Endothelial cell of umbilical vein (primary cell): ENCODE data around the gene HLA-DMA.

ENCODE experiments used
- EZH2 ChIP-seq: IDR thresholded peaks from 2 replicates; pipeline ENCODE4 v1.6.1; 2012; ENCODE audit warnings: borderline replicate concordance, low read depth, mild to moderate bottlenecking, moderate library complexity, low read length, inconsistent platforms; ENCODE audit not compliant: severe bottlenecking
- JUN ChIP-seq: IDR thresholded peaks from 2 replicates; pipeline ENCODE4 v1.6.1; 2011; ENCODE audit warnings: borderline replicate concordance, low read depth; ENCODE audit not compliant: insufficient read length, insufficient read depth
- POLR2A ChIP-seq: IDR thresholded peaks from 2 replicates; pipeline ENCODE4 v1.6.1; 2012; ENCODE audit warnings: low read depth, mild to moderate bottlenecking, control low read depth, low read length
- POLR2AphosphoS5 ChIP-seq: IDR thresholded peaks from 2 replicates; pipeline ENCODE4 v1.6.1; 2012; ENCODE audit warnings: low read depth, mild to moderate bottlenecking, control low read depth, low read length, moderate library complexity; ENCODE audit not compliant: insufficient read depth
- TF ChIP-seq, protein P1 (sequence below), 2 donors: IDR thresholded peaks; 1 replicate in 1 of 2; 2 replicates in 1 of 2; pipeline ENCODE4 v1.5.1; 2011; ENCODE audit warnings: low read length in 2 of 2, mild to moderate bottlenecking in 2 of 2, moderate library complexity in 2 of 2, control low read depth in 1 of 2, inconsistent platforms in 1 of 2, low read depth in 1 of 2; ENCODE audit not compliant: insufficient read depth in 1 of 2; ENCODE audit errors: extremely low read depth in 1 of 2

- TF ChIP-seq, protein P1, sequence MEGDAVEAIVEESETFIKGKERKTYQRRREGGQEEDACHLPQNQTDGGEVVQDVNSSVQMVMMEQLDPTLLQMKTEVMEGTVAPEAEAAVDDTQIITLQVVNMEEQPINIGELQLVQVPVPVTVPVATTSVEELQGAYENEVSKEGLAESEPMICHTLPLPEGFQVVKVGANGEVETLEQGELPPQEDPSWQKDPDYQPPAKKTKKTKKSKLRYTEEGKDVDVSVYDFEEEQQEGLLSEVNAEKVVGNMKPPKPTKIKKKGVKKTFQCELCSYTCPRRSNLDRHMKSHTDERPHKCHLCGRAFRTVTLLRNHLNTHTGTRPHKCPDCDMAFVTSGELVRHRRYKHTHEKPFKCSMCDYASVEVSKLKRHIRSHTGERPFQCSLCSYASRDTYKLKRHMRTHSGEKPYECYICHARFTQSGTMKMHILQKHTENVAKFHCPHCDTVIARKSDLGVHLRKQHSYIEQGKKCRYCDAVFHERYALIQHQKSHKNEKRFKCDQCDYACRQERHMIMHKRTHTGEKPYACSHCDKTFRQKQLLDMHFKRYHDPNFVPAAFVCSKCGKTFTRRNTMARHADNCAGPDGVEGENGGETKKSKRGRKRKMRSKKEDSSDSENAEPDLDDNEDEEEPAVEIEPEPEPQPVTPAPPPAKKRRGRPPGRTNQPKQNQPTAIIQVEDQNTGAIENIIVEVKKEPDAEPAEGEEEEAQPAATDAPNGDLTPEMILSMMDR (IDR thresholded peaks at IDR 0.05; ENCODE audit: extremely low read depth in 1 of 2, insufficient read depth in 1 of 2, low read depth in 1 of 2, low read length in 2 of 2): no peak
- no peak for TF ChIP-seq JUN
- no peak for TF ChIP-seq EZH2
- TF ChIP-seq POLR2AphosphoS5: no peak
- no peak for TF ChIP-seq POLR2A
Observed at GRCh38 chr6:32979720-32980487, 27.0 kb upstream of the HLA-DMA start.
